Frontal cortex (tissue), 4 donors: Measurements from ENCODE around the gene CTH. TPM values are rescaled to one million over a fixed set of nuclear protein-coding genes. Genes with fewer than 3 reads are reported as not detected.
A peak's percentile ranks its signal among the peaks of the same experiment; 100 is the strongest.
"Not testable (repeated sequence)": the region's sequence is repeated elsewhere in the genome, so short reads cannot be mapped to it uniquely, and the experiment has no call there.

Experiments used
- DNase-seq, 2 donors: peaks; one replicate each; pipeline ENCODE4 v3.0.0; 2012; ENCODE audit warnings: low spot score in 2 of 2
- FAIRE-seq: peaks from 2 replicates; lab custom pipeline; 2012; peaks lifted over from hg19 to GRCh38; lab: Jason Lieb, UNC
- total RNA-seq: library from RNA; depleted of rRNA; stranded (reverse); fragments of >200 nt; gene quantifications from one replicate; pipeline ENCODE4 v1.2.3, GENCODE V29; 2014
- donor health status: control.
- donor health status: control.
- donor health status: control.

The CTH gene
- total RNA-seq, 1 donor from 2014 or later, result 4.9 TPM

DNA sequence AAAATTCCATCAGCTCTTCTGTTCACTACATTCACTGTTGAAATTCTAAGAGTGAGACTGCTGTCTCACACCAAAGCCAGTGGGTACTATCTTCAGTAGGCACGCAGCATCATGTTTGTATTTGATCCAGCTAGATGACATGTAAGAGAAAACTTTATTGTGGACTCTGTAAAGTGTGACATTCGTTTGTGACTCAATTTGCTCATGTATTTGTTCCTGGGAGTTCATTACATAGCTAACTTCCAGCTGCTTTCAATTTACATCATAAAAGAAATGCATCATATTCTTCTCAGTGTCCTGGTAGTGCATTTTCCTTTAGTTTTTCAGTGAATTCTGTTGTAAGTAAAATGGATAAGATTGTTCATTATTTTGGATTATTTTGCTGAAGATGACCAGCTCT, 31.4 kb downstream of the CTH start:
- no peak for FAIRE-seq
- DNase-seq, result no peak

GRCh38 chr1:70443739-70444138, 32.7 kb downstream of the CTH start:
- DNase-seq, result no peak
- FAIRE-seq, result no peak

DNA sequence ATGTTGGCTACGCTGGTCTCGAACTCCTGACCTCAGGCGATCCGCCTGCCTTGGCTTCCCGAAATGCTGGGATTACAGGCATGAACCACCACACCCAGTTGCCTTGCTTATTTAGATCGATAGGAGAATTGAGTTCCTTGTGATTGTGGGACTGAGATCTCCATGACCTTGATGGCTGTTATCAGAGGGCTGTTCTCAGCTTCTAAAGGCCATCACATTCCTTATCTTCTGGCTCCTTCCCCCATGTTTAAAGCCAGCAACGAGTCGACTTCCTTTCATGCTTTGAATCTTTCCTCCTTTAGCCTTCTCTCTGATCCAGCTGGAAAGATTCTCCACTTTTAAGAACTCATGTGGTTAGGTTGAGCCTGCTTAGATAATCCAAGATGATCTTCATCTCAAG, 38.0 kb downstream of the CTH start:
- no peak for DNase-seq
- FAIRE-seq, result no peak

DNA sequence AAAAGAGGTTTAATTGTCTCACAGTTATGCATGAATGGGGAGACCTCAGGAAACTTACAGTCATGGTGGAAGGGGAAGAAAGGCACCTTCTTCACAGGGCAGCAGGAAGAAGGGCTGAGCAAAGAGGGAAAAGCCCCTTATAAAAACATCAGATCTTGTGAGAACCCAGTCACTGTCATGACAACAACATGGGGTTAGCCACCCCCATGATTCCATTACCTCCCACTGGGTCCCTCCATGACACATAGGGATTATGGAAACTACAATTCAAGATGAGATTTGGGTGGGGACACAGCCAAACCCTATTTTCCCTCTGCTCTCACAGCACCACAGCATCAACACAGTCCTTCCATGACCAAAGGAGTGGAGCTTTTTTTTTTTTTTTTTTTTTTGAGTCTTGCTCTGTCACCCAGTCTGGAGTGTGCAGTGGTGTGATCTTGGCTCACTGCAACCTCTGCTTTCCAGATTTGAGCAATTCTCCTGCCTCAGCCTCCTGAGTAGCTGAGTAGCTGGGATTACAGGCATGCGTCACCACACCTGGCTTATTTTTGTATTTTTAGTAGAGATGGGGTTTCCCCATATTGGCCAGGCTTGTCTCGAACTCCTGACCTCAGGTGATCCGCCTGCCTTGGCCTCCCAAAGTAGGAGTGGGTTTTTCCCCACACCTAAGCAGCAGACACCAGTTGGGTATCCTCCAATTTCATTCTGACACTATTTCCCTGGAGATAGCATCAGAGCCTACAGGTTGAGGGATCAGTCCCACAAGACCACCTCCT, 41.3 kb downstream of the CTH start:
- FAIRE-seq, DNase-seq: not testable (repeated sequence)

GRCh38 chr1:70455291-70455690, 44.2 kb downstream of the CTH start:
- DNase-seq (no peak), FAIRE-seq (no peak)

DNA sequence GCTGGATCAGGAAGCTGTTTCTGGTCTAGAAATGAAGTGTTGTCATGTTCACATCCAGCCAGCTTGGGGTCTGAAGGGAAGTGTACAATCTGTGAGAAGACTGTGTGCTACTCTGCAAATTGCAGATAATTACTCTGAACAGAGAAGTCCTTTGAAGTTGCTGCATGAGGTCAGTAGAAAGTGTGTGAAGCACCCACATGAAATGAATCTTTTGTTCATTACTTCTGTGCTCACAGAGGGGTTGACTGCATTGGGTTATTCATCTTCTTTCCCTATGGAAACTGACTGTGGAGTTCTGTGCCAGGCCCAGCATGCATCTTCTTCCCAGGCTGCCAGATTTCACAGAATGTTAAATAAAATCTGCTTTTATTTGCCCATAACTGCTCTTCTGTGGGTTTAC, 47.1 kb downstream of the CTH start:
- DNase-seq, result peak; percentile 20 to 29

GRCh38 chr1:70459496-70460225, 48.6 kb downstream of the CTH start:
- DNase-seq, result no peak
- no peak for FAIRE-seq

More for the DNA sequence above, 47.1 kb downstream of the CTH start:
- FAIRE-seq, result peak; percentile 64

- not testable (repeated sequence) for FAIRE-seq, DNase-seq
These were observed 50.0 kb downstream of the CTH start for GRCh38 chr1:70460740-70461713.

- FAIRE-seq, result no peak
- DNase-seq, result no peak
These were observed 51.5 kb downstream of the CTH start for GRCh38 chr1:70462611-70463010.

DNA sequence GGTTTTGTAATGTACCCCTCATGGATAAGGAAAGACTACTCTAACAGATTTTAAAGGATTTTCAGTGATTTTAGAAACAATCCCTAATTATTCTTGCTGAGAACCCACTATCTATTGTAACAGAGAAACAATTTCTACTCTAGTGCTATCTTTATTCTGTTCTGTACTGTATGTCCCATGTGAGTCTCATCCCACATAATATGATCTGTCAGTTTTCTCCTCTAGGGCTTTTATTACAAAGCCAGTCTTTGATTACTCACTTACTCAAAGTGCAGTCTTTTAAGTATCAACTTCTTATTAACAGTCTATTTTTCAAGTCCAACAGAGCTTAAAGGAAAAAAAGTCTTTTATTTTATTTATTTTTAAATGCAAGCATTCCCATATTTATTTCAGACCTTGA, 54.8 kb downstream of the CTH start:
- no peak for FAIRE-seq
- no peak for DNase-seq

- DNase-seq, result no peak
- no peak for FAIRE-seq
These were observed 56.5 kb downstream of the CTH start for GRCh38 chr1:70467531-70467930.

DNA sequence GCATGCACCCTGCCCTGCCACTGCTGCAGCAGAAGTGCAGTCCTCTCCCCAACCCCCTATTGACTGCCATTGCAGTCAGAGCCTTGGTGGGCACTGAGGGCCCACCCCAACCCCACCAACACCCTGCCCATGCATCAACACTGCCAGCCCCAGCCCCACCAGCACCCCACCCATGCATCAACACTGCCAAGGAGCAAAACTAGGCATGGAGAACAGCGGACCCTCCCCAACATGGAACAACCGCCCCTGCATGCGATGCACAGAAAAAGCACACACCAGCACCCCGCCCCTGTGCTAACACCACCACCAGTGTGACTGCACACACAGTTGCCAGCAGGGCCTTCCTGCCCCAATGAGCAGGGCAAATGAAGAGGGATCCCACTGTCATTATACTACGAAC, 57.1 kb downstream of the CTH start:
- DNase-seq (no peak), FAIRE-seq (no peak)

DNA sequence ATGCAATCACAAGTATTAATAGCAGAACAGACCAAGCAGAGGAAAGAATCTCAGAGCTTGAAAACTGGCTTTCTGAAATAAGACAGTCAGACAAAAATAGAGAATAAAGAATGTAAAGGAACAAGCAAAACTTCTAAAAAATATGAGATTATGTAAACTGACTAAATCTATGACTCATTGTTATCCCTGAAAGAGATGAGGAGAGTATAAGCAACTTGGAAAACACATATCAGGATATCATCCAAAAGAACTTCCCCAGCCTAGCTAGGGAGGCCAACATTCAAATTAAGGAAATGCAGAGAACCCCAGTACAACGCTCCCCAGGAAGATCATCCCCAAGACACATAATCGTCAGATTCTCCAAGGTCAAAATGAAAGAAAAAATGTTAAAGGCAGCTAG, 58.1 kb downstream of the CTH start:
- FAIRE-seq, DNase-seq: not testable (repeated sequence)

GRCh38 chr1:70475023-70475422, 64.0 kb downstream of the CTH start:
- FAIRE-seq (no peak), DNase-seq (no peak)

GRCh38 chr1:70477090-70477489, 66.0 kb downstream of the CTH start:
- FAIRE-seq, result no peak
- no peak for DNase-seq

GRCh38 chr1:70477905-70478304, 66.8 kb downstream of the CTH start:
- not testable (repeated sequence) for DNase-seq, FAIRE-seq

GRCh38 chr1:70483342-70483741, 72.3 kb downstream of the CTH start:
- FAIRE-seq (no peak), DNase-seq (no peak)

DNA sequence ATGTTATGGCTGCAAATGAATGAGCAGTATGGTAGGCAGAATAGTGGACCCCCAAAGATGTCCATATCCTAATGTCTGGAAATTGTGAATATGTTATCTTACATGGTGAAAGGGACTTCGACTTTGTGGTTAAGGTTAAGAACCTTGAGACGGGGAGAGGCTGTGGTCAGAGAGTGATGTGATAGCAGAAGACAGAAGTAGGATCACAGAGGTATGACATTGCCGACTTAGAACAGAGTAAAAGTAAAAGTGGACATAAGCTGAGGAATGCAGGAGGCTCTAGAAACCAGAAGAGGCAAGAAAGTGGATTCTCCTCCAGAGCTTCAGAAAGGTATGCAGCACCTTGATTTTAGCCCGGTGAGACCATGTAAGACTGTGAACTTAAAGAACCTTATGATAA, 74.6 kb downstream of the CTH start:
- DNase-seq (no peak), FAIRE-seq (no peak)

- no peak for DNase-seq
- no peak for FAIRE-seq
These were observed 75.8 kb downstream of the CTH start for GRCh38 chr1:70486676-70487458.

GRCh38 chr1:70487459-70487815, 76.4 kb downstream of the CTH start:
- FAIRE-seq (no peak), DNase-seq (no peak)
